Measurements from ENCODE around the gene PHLDA3.
"Not testable (repeated sequence)": the region's sequence is repeated elsewhere in the genome, so short reads cannot be mapped to it uniquely, and the experiment has no call there.

The PHLDA3 gene

DNA sequence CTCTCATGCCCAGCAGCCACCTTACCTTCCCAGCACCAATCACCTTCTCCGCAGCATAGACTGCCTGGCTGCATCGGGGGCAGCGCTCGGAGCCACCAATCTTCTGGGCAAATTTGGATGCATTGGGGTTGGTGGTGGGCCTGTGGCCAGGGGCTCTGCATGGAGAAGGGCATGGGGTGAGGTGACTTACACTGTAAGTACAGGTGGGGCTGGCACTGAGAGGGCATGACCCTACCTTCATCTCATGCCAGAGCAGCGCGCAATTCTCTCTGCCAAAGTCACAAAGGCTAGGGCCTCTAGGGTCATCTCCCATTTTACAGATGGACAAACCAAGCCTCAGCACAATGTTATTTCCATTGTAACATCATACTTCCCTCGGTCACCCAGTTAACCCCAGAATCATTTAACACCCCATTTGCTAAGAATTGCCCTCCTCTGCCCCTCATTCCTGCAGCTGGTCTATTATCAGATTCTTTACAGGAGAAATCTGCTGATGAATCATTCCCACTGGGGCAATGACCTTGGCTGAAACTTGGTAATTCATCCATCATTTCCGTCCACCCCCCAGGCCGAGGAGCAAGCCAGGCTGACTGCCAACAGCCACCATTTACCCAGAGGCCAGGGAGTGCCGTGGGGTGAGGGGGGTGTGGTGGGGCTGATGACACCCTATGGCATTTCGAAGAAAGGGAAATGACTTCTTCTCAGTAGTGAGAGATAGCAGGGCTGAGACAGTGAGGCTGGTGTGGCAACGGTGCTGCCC lies 20.0 kb upstream of the PHLDA3 start:
- no peak for DNase-seq (ENCODE audit: low read depth, low spot score)
- H3K27ac ChIP-seq, result peak overlapping the region; percentile 87

DNA sequence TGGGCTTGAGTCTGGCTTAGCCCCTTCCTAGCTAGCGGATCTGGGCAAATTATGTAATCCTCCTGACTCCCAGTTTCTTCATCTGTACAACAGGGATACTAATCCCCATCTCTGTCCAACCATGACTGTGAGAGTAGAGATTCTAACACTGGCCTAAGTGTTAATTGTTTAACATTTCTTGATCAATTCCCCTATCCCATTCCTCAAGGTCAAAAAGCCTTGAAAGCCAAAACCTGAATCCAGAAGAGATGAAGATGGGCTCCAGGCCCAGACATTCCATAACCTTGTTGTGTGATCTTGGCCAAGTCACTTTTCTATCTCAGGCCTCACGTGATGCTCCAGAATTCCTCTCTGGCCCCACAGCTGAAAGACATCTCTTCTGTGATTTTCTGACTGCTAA lies 18.8 kb upstream of the PHLDA3 start:
- DNase-seq (ENCODE audit: low read depth, low spot score), result no peak
- H3K27ac ChIP-seq, result no peak overlapping the region

DNA sequence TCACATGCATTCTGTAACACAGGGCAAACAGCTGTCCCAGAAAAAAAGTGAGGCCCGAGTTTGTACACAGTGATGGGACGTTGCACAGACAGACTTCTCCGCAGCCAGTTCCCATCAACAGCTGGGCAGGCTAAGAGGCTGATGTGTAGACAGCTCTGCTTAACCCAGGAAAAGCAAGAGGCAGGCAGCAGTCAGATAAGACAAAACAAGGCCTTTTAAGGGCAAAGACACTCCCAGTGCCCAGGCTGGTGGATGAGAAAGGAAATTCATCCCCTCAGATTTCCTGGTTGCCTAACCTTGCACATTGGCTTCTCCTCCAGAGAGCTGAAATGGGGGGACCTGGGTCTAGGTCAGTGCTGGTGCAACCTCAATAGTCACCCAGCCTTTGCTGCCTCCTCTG lies 17.2 kb upstream of the PHLDA3 start:
- no peak for DNase-seq (ENCODE audit: low read depth, low spot score)
- H3K27ac ChIP-seq, result no peak overlapping the region

DNA sequence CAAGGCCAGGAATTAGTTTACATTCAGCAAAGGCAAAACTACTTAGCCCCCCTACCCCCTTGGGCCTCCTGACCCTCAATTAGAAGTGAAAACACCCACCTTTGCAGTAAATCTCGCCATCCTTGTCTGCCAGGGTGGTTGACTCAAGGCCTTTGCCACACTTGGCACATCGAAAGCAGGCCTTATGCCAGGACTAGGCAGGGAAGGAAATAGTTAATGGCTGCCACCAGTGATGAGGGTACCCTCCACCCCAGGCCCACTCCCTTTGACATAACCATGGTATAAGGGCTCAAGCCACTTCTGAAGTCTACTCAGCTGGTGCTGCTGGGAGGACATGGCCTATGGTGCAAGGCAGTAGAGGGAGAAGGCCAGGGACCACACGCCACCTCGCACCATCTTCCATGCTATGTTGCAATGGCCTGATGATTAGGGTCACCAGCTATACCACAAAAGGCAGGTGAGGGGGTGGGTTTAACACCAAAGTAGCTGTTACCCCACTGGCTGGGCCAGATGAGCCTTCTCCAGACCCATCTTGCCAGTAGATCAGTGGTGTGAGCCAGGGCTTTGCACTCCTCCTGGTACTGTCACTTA lies 16.3 kb upstream of the PHLDA3 start:
- no peak overlapping the region for H3K27ac ChIP-seq
- DNase-seq (ENCODE audit: low read depth, low spot score), result no peak

DNA sequence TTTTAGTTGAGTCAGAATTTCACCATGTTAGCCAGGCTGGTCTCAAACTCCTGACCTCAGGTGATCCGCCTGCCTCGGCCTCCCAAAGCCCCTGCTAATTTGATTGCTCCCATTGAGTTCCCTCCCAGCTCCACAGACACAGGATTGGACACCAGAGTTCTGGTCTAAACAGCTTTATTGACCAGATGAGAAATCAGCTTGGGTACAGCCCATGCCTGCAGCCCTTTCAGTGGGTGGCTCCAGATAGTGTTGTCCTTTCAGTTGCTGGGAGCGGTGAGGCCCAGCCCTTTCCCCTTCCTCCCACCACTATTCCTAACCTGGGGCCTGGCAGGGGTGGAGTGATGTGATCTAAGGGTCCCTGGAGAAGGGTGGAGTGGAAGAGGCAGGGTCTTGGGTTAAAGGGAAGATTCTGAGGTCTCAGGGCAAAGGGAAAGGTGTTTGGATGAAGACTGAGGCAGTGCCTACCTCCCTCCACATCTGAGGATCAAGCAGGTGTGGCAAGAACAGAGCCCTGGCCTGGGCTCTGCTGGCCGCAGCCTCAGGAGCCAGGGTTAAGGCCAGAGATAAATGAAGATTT lies 14.5 kb upstream of the PHLDA3 start:
- DNase-seq (ENCODE audit: low read depth, low spot score), result no peak
- peak overlapping the region; percentile 98 for H3K27ac ChIP-seq

DNA sequence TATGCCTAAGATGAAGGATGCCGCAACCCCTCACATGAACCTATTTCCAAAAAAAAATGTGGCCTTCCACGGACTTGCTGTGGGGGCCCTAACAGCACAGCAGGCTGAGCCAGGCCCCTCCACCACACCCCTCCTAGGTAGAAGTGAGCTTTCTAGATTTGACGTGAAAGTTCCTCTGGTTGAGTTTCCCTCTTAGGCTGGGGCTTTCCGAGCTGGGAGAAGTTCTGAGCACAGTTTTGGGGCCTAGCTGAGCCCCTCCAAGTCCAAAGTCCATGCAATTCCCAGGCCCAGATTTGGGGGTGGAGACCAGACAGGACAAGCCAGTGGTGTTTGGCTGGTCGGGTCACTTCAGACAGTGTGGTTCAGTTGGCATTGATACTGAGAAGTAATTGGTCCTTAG lies 13.8 kb upstream of the PHLDA3 start:
- peak overlapping the region; percentile 98 for H3K27ac ChIP-seq
- DNase-seq (ENCODE audit: low read depth, low spot score), result no peak

DNA sequence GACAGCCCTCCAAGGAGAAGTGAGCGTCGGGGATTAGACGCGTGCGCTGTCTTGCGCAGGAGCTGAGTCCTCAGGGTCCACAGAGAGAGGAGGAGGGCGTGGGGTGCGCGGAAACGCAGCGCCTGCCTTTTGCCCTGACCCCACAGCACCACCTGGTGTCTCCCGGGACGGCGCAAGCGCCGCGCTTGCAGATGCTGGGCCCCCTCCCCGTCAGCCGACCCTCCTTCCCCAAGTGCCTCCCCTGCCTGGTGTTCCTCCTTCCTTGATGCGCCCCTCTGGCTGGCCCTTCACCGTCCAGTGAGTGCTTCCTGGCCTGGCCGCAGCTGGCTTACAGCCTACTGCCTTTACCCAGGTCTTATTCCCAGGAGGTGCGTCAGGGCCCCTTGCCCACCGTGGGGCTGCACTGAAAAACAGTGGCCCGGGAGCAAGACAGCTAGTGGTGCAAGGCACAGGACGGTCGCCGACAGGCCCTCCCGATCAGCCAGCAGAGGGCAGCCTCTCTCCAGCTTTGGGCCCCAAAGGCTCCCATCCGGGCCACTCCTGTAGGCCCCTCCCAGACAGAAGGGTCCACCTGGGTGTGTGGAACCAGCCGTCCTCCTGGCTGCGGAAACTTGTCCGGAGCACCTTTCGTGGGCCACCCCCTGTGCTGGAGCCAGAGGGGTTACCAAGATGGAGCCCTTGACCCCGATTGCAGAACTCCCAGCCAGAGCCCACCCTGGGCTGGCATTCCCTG lies 12.9 kb upstream of the PHLDA3 start:
- peak overlapping the region; percentile 98 for H3K27ac ChIP-seq
- DNase-seq (ENCODE audit: low read depth, low spot score), result no peak

DNA sequence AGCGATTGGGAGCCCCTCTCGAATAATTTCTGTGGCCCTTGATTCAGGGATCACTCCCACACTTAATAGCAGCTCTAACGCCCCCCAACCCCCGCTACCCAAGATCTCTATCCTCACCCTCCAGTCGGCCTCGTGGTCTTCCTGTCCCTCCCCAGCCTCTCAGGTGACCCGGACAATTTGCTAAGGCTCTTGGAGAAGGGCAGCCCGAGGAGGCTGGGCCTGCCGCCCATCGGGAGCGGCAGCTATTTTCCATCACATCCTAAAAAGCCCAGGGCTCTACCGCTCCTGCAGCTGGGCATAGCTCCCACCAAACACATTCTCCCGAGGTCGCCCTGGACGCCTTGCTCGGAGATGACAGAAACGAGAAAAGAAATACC lies 12.0 kb upstream of the PHLDA3 start:
- H3K27ac ChIP-seq, result peak overlapping the region; percentile 98
- DNase-seq (ENCODE audit: low read depth, low spot score), result no peak

DNA sequence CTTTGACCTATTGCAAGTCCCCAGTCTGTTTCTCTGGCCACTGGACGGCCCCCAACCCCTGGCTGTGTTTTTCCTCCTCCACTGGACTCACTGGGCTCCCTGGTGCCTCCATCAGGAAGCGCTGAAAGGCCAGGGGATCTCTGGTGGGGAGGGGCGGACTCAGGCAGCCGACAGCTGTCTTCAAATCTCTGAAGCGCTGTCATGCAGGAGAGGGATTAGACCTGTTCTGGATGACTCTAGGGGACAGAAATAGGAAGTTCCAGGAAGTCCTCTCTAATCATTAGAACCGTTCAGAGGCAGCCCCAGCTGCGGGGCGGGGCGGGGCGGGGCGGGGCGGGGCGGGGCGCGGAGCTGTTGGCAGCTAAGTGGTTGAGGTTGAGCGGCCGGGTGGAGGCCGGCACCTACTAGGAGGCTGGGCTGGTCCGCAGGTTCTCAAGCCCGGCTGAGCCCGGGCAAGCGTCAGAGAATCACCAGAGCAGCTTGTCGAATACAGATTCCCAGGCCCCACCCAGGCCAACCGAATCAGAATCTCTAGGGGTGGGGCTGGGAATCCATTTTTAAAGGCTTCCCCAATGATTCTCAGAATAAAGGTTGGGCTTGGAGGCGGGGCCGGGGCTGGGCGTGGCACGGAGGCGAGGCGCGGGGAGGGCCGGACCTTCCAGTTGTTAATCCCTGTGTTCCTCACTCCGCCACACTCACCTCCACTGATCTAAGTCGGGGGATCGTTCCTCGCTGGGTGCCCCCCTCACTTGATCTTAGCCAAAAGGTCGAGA lies 11.4 kb upstream of the PHLDA3 start:
- H3K27ac ChIP-seq, result peak overlapping the region; percentile 98
- peak; percentile 97 for DNase-seq (ENCODE audit: low read depth, low spot score)

DNA sequence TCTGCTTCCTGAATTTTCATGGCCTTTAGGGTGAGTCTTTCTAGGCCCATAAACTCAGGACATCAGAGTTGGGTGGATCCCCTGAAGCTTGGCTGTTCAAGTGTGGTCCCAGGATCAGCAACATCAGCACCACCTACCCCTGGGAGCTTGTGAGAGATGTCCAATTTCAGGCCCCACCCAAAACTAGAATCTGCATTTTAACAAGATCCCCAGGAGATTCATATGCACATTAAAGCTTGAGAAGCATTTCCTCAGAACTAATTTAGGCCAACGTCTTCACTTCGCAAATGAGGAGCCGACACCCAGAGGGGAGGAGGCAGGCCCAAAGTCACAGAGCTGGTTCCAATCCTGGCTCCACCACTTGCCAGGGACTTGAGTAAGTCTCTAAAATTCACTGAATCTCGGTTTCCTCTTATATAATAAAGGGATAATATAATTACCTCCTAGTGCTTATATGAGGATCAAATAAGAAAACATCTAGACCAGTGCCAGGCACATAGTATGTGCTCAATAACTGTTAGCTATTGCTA lies 10.3 kb upstream of the PHLDA3 start:
- no peak for DNase-seq (ENCODE audit: low read depth, low spot score)
- H3K27ac ChIP-seq, result peak overlapping the region; percentile 98

DNA sequence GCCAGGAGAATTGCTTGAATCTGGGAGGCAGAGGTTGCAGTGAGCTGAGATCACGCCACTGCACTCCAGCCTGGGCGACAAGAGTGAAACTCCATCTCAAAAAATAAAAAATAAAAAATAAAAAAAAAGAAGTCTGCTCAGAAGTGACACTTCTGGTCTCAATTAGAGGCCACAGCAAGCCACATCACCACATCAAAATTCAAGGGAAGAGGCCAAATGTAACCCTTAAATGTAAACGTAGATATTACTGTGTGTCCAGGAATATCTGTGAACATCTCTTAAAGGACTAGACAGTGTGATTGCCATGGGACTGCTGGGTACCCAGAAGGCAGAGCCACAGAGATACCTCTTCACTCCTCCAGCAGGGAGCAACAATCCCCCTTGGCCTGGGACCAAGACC lies 9.7 kb upstream of the PHLDA3 start:
- DNase-seq (ENCODE audit: low read depth, low spot score), result not testable (repeated sequence)
- peak overlapping the region; percentile 98 for H3K27ac ChIP-seq

DNA sequence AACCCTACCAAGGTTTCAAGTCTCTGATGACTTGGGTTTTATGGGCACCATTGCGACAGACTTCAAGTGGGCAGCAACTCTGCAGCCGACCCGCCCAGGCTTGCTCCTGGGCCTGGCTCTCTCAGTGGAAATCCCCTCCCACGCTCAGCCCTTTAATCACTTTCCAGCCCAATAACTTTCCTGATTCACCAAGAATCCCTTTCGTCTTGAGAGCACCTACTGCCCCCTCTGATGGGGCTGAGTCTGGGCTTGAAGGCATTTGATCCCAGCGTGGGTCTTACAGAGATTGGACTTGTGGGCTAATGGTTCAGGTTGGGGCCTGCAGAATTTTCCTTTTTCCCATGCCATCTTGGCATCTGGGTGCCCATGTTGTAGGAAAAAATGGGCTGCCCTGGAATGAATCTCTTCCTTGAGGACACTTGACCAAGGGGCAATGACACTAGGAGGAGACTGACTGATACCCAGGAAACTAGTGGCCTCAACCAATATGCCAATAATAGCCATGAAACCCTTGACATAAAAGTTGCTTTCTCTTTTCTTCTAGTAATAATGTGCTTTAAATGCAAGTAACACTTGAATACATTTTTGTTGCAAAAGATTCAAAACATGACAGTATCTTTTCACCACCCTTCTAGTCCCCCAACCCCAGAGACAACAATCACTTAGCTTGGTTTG lies 7.8 kb upstream of the PHLDA3 start:
- DNase-seq (ENCODE audit: low read depth, low spot score), result peak; percentile 96
- H3K27ac ChIP-seq, result peak overlapping the region; percentile 98

DNA sequence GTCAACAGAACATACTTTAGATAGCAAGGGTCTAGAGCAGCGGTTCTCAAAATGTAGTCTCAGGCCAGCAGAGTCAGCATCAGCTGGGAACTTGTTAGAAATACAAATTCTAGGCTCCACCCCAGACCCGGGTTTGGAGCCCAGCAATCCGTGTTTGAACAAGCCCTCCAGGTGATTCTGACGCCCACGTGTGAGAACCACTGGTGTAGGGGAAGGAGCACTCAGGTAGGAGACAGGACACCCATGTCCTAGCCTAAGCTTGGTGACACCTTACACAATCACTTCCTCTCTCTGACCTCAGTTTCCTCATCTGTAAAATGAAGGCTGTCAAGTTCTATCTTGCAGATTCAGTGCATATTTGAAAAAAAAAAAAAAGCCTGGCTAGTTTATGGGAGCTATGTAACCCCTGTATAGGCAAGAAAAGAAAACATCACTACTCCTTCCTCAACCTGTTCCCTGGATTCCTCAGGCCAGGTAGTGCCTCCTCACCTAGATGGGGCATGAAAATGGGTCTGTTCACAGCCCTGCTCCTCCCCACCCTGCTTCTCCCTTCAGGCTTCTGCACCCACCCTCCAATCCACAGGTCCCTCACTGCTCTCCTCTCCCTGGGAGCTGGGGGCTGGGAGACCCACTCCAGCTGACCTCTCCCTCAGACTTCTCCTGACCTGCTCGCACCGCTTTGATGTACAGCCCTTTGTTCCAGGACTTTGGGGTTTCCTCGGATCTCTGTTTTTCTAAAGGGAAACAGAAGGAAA lies 7.1 kb upstream of the PHLDA3 start:
- peak overlapping the region; percentile 98 for H3K27ac ChIP-seq
- DNase-seq (ENCODE audit: low read depth, low spot score), result peak; percentile 91

DNA sequence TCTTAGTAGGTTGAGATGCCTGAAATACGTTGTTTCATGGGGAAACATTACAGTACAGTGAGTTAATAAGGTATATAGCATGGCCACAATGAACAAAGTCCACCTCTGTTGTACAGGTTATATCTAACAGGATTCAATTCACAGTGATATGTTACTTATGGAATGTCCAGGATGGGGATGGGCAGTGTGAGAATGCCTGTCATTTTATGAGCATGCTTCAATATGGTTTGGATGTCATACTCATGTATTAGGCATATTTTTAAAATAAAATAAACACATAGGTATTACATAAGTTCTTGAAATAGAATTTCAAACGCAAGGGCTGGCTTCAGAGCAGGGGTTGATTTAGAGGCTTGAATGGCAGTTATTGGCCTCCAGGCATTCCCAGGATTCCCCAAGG lies 6.1 kb upstream of the PHLDA3 start:
- H3K27ac ChIP-seq, result peak overlapping the region; percentile 98
- DNase-seq (ENCODE audit: low read depth, low spot score), result no peak

DNA sequence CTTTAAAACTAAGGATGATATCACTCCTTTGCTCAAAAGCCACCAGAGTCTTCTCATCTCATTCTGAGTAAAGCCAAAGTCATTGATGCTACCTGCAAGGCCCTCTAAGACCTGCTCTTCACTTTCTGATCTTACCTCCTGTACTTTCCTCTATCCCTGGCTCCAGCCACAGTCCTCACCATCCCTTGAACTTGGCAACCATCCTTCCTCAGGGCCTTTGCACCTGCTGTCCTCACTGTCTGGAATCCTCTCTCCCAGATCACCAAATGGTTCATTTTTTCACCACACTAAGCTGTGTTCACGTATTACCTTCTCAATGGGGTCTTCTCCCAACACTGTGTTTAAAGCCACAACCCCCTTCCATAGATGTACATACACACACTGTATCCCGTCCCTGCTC lies 4.3 kb upstream of the PHLDA3 start:
- H3K27ac ChIP-seq, result no peak overlapping the region
- DNase-seq (ENCODE audit: low read depth, low spot score), result no peak

DNA sequence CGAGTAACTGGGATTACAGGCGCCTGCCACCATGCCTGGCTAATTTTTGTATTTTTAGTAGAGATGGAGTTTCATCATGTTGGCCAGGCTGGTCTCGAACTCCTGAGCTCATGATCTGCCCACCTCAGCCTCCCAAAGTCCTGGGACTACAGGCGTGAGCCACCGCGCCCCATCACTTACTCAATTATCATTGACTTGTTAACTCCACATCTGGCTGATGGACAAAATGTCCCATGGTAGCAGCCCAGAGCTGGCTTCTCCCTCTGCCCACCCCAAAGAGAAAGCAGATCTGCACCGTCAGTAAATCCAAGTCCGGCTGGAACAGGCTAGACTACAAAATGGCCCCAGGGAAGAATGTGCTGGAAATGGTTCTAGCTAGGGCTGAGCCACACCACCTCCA lies 3.3 kb upstream of the PHLDA3 start:
- not testable (repeated sequence) for DNase-seq (ENCODE audit: low read depth, low spot score)
- H3K27ac ChIP-seq, result peak overlapping the region; percentile 17

DNA sequence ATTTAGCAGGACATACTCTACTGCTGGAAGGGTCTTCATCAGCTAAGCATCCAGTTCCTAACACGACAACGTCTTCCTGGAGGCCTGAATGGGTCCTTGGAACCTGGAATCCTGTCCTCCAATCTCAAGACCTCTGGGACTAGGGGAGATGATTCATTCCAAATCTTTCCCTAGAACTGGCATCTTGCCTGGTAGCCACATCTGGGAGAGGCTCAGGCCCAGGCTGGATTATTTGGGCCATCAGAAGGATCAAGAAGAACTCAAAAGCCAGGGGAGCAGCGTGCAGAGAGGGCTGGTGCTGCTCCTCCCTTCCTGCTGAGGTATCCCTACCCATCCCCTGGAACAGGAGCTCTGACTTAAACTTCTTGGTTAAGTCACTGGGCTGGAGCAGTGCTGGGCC lies 2.8 kb upstream of the PHLDA3 start:
- H3K27ac ChIP-seq, result peak overlapping the region; percentile 17
- DNase-seq (ENCODE audit: low read depth, low spot score), result no peak

DNA sequence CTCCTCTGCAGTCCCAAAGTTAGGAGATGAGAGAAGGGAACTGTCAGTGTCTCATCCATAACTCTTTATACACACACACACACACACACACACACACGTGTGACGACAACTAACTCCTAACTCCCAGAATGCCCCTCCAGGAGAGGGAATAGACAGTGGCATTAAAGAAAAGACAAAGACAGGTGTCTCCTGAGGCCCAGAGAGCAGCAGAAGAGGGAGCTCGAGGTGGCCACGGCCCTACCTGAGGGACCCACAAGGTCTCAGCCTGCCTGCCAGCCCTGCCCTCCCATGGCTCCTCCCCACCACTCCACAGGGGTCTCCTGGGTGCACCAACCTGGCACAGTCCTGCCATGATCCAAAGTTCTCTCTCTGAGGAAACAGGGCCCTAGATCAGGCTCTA lies 1.6 kb upstream of the PHLDA3 start:
- H3K27ac ChIP-seq, result no peak overlapping the region
- DNase-seq (ENCODE audit: low read depth, low spot score), result no peak

DNA sequence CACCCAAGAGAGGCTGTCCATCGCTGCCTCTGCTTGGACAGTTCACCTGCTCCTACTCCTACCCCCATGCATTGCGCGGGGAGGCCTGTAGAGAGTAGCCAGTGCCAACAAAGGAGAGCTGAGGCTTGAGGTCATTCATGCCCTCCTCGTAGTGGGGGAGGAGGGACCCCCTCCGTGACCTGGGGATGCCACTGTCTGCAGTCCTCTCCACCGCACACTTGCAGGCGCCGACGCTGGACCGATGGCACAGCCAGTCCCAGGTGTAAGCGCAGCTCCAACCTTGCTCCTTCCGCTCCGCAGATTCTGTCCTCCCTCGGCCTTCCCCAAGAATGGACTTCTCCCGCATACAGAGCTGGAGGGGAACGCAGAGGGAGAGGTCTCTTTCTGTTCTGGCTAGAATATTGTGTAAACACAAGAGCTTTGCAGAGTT lies 672 bp upstream of the PHLDA3 start:
- DNase-seq (ENCODE audit: low read depth, low spot score), result no peak
- peak overlapping the region; percentile 100 for H3K27ac ChIP-seq
